ENCODE results near the gene TFAP2C. TPM values are rescaled to one million over a fixed set of nuclear protein-coding genes. Genes with fewer than 3 reads are reported as not detected.

TFAP2C gene
- polyA plus RNA-seq, 1 donor (not counting 4 experiments of a cell fraction or from before 2014, with no cell fraction given), result 11.5 TPM

GRCh38 chr20:56665806-56666205, 36.7 kb downstream of the TFAP2C start:
- FAIRE-seq, result no peak

GRCh38 chr20:56673450-56673849, 44.3 kb downstream of the TFAP2C start:
- dilution Hi-C loops (cut with MboI; ENCODE audit: extremely low pct_ligation_motif_present, low sequenced_read_pairs), result no loop called here
- DNase-seq (ENCODE audit: low read depth, low spot score) (no peak), FAIRE-seq (no peak)
- Histone ChIP-seq H3K79me2 (ENCODE audit: control insufficient read depth, insufficient read depth, low read length) (no peaks in the 10 kb centered on the region), H2AFZ (ENCODE audit: control insufficient read depth, low read length) (no peak overlapping the region), H3K27me3 (ENCODE audit: control insufficient read depth, extremely low read depth, insufficient read depth, low read length) (no peaks in the 10 kb centered on the region), H3K9ac (ENCODE audit: control insufficient read depth, extremely low read depth, insufficient read depth, low read length) (no peak overlapping the region), H3K27ac (ENCODE audit: control insufficient read depth, insufficient read depth, low read length) (no peak overlapping the region), H3K4me1 (ENCODE audit: control insufficient read depth, extremely low read depth, insufficient read depth, low read length) (no peaks in the 10 kb centered on the region), H3K9me1 (ENCODE audit: control insufficient read depth, extremely low read depth, insufficient read depth, low read length) (no peaks in the 10 kb centered on the region), H3K36me3 (ENCODE audit: control insufficient read depth in 2 of 2, extremely low read depth in 1 of 2, insufficient read depth in 2 of 2, low read length in 2 of 2) (no peaks in the 10 kb centered on the region), H3K4me2 (ENCODE audit: control insufficient read depth, extremely low read depth, insufficient read depth, low read depth, low read length) (no peak overlapping the region), H3K4me3 (ENCODE audit: control insufficient read depth in 2 of 3, extremely low read depth in 1 of 3, insufficient read depth in 2 of 3, low read depth in 1 of 3, low read length in 3 of 3) (no peak overlapping the region), H4K20me1 (ENCODE audit: control insufficient read depth, extremely low read depth, insufficient read depth, low read length) (no peaks in the 10 kb centered on the region), H3K9me3 (ENCODE audit: control insufficient read depth, low read depth, low read length) (no peaks in the 10 kb centered on the region)
- TF ChIP-seq EZH2 (IDR thresholded peaks at IDR 0.05; ENCODE audit: low read length) (no peak), CTCF (optimal IDR thresholded peaks at IDR 0.05 in 1 of 3, IDR thresholded peaks at IDR 0.05 in 1 of 3, conservative IDR thresholded peaks at IDR 0.05 in 1 of 3; ENCODE audit: extremely low read depth in 1 of 3, insufficient read depth in 2 of 3, low read length in 3 of 3) (no peak)

More at GRCh38 chr20:56665806-56666205, 36.7 kb downstream of the TFAP2C start:
- Histone ChIP-seq H3K4me3 (ENCODE audit: control insufficient read depth in 2 of 3, extremely low read depth in 1 of 3, insufficient read depth in 2 of 3, low read depth in 1 of 3, low read length in 3 of 3) (no peak overlapping the region), H3K9ac (ENCODE audit: control insufficient read depth, extremely low read depth, insufficient read depth, low read length) (no peak overlapping the region), H3K79me2 (ENCODE audit: control insufficient read depth, insufficient read depth, low read length) (no peaks in the 10 kb centered on the region), H2AFZ (ENCODE audit: control insufficient read depth, low read length) (no peak overlapping the region), H3K27me3 (ENCODE audit: control insufficient read depth, extremely low read depth, insufficient read depth, low read length) (no peaks in the 10 kb centered on the region), H3K36me3 (ENCODE audit: control insufficient read depth in 2 of 2, extremely low read depth in 1 of 2, insufficient read depth in 2 of 2, low read length in 2 of 2) (no peaks in the 10 kb centered on the region), H3K4me2 (ENCODE audit: control insufficient read depth, extremely low read depth, insufficient read depth, low read depth, low read length) (no peak overlapping the region), H3K4me1 (ENCODE audit: control insufficient read depth, extremely low read depth, insufficient read depth, low read length) (no peaks in the 10 kb centered on the region), H3K9me1 (ENCODE audit: control insufficient read depth, extremely low read depth, insufficient read depth, low read length) (no peaks in the 10 kb centered on the region), H4K20me1 (ENCODE audit: control insufficient read depth, extremely low read depth, insufficient read depth, low read length) (no peaks in the 10 kb centered on the region), H3K9me3 (ENCODE audit: control insufficient read depth, low read depth, low read length) (no peaks in the 10 kb centered on the region), H3K27ac (ENCODE audit: control insufficient read depth, insufficient read depth, low read length) (no peak overlapping the region)
- dilution Hi-C loops (cut with MboI; ENCODE audit: extremely low pct_ligation_motif_present, low sequenced_read_pairs), result no loop called here
- no peak for DNase-seq (ENCODE audit: low read depth, low spot score)
- no peak for TF ChIP-seq CTCF (optimal IDR thresholded peaks at IDR 0.05 in 1 of 3, IDR thresholded peaks at IDR 0.05 in 1 of 3, conservative IDR thresholded peaks at IDR 0.05 in 1 of 3; ENCODE audit: extremely low read depth in 1 of 3, insufficient read depth in 2 of 3, low read length in 3 of 3)
- no peak for TF ChIP-seq EZH2 (IDR thresholded peaks at IDR 0.05; ENCODE audit: low read length)

All from keratinocyte (primary cell).